Measurements from ENCODE around the gene PTDSS2. TPM values are rescaled to one million over a fixed set of nuclear protein-coding genes. Genes with fewer than 3 reads are reported as not detected.
A peak's percentile ranks its signal among the peaks of the same experiment; 100 is the strongest.

The PTDSS2 gene
- total RNA-seq, 1 experiment from 2014 or later, result 34.4 TPM

DNA sequence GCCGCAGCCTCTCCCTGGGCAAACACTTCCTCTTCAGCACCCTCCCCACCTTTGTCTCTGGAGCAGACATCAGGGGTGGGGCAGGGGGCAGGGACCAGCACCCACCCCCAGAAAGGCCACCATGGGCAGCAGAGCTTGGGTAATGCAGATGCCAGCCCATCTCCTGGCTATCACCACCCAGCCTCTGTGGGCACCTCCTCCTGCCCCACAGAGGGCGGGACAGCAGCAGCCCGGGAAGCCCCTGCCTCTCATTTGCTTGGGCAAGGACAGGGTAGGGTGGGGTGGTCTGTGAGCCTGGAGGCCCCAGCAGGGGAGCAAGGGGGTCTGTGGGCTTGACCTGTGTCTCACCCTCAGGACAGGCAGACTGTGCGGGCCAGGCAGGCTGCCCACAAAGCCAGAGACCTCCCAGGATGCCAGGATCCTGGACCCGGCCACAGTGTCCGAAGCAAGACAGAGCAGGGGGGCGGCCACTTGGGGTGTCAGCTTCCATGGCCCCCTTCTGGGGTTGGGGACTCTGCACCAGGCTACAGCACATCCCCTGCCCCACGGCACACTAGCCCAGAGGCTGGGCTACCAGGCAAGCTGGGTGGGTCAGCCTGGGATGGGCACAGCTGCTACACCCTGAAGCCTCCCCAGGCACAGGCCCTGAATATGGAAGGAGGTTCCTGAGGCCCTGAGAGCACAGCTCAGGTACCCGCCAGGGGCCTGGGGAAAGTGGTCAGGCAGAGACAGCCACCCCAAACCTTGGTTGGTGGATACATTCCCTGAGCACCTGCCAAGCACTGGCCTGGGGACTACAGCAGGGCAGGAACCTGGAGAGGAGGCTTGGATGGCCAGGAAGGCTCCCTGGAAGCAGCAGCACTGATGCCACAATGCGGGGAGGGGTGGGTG, 52.5 kb downstream of the PTDSS2 start:
- H3K27ac ChIP-seq, result no peak overlapping the region
- no peaks in the 10 kb centered on the region for H3K27me3 ChIP-seq
- H3K9me3 ChIP-seq (replicated peaks), result no peaks in the 10 kb centered on the region; the same call in 1 of the 2 replicates
- H3K4me1 ChIP-seq, result 0 out of 2 replicates have a peak, but pooled peaks cover 3% of the 10 kb centered on the region
- no peak overlapping the region for H3K4me3 ChIP-seq
- no peak for DNase-seq
- H3K36me3 ChIP-seq, result peaks cover 42% of the 10 kb centered on the region

DNA sequence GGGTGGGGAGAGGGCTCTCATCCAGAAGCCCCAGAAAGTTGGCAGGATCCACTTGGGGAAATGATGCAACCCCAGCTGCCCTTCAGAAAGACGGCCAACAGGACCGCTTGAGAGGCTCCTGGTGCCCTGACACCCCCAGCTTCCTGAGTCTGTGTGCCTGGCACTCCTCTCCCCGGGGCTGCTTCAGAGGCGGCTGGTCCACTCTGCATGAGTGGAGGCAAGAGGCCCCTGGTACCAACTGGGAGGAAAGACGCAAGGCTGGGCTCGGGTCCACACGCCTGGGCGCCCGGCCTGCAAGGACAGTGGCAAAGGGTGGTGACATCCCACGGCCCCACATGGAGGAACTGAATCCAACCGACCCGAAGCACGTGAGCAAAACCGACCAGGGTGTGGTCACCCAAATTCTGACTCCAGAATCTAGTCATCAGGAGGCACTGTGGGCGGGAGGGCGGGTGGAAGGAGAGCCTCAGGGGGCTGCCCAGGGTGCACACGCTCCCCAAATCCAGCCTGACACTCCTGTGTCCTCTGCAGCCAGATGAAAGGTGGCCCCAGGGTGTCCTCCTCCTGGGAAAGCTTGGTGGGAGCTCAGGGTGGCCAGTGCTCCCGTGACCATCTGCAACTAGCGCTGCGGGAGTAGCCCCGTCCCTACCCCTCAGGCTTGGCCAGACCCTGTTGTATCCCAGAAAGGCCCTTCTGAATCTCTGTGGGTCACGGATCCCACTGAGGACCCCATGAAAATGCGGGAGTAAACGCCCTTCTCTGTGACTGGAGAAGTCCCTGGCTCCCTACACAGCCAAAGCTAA, 53.3 kb downstream of the PTDSS2 start:
- no peak overlapping the region for H3K27ac ChIP-seq
- no peaks in the 10 kb centered on the region for H3K27me3 ChIP-seq
- 0 out of 2 replicates have a peak, but pooled peaks cover 3% of the 10 kb centered on the region for H3K4me1 ChIP-seq
- H3K4me3 ChIP-seq, result no peak overlapping the region
- H3K9me3 ChIP-seq (replicated peaks), result no peaks in the 10 kb centered on the region
- DNase-seq, result no peak
- H3K36me3 ChIP-seq, result peaks cover 34% of the 10 kb centered on the region

DNA sequence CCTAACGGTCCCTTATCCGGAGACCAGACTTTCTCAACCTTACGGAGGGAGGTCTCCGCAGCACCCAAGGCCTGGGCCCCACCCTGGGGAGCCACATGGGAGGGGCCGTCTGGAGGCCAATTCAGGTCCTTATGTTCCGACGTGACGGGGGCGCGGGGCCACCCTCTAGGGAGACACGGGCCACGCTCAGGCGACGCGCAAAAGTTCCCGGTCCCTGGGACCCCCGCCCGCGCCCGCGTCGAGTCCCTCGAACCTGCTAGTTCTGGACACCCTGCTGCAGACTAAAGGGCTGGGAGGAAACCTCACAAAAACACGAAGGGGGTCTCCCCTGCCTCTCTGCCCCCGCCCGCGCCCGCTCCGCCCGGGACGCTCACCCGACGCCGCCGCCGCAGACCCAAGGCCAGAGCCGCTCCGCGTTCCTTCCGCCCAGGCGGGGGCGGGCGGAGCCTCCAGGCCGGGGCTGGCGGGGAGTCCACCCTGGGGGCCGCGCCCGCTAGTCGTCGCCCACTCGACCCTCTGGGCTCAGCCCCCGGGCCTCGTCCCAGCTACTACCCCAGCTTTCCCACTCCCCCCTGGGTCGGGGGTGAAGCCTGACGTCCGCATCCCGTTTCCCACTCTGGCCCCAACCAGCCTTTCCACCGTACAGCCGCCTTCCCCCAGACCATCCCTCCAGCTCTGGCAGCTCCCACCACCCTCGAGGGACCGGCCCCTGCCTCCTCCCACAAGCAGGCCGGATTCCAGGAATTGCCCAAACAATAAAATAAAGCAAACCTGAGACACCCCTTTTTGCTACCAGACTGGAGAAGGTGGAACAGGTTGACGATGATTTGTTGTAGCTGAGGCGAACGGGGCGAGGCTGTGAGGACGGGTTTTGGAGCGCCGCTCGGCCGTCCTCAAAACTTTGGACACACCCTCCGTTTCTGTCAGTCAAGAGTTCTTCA, 54.2 kb downstream of the PTDSS2 start:
- Histone ChIP-seq H3K27ac (no peak overlapping the region), H3K9me3 (replicated peaks) (no peaks in the 10 kb centered on the region), H3K27me3 (no peaks in the 10 kb centered on the region), H3K4me3 (no peak overlapping the region), H3K36me3 (peaks cover 28% of the 10 kb centered on the region), H3K4me1 (0 out of 2 replicates have a peak, but pooled peaks cover 3% of the 10 kb centered on the region)
- DNase-seq, result no peak

DNA sequence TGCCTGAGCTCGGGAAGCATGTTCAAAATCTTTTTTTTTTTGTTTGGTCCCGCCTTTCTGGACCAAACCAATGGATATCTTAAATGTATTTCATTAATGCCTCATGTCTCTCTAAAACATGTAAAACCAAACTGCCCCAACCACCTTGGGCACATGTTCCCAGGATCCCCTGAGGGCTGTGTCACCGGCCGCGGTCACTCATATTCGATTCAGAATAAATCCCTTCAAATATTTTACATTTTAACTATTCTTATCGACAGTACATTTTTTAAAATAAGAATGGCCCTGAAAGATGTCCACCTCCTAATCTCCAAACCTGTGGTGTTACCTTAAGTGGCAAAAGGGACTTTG, 54.9 kb downstream of the PTDSS2 start:
- H3K27ac ChIP-seq, result no peak overlapping the region
- H3K27me3 ChIP-seq, result no peaks in the 10 kb centered on the region
- no peak overlapping the region for H3K4me3 ChIP-seq
- no peak for DNase-seq
- H3K9me3 ChIP-seq (replicated peaks), result no peaks in the 10 kb centered on the region
- H3K4me1 ChIP-seq, result 0 out of 2 replicates have a peak, but pooled peaks cover 3% of the 10 kb centered on the region
- peaks cover 23% of the 10 kb centered on the region for H3K36me3 ChIP-seq

DNA sequence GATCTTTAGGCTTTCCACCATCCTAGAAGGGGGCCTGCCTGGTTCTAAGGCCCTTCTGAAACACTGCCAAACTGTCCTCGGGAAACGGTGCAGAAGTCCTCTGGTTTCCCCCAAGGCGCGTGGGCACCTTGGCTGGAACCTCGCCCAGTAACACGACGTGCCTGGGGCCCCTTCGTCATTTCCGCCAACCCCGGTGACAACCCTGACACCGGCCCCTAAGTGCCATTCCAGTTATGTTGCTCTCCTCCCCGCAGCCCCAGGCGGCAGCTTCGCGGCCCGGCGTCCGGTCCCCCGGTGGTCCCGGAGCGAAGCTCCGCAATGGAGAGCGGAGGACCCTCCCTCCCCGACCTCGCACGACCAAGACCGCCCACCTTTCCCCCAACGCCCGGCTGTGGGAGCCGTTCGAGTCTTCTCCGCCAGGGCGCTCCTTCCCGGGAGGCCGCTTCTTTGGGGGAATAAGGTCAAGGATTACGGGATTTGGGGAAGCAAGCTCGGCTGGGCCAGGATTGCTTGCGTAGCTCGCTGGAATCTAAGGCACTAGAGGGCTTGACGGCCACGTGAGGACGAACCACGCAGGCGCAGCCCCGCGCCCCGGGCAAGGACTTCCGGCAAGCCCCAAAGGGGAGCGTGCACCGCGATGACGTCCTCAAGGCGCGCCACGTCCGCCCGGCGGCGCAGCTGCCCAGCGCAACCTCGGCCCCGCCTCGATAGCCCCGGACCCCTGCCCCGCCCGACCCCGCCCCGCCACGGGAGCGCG, 56.3 kb downstream of the PTDSS2 start:
- H3K27ac ChIP-seq, result peak overlapping the region; percentile 97
- no peaks in the 10 kb centered on the region for H3K27me3 ChIP-seq

DNA sequence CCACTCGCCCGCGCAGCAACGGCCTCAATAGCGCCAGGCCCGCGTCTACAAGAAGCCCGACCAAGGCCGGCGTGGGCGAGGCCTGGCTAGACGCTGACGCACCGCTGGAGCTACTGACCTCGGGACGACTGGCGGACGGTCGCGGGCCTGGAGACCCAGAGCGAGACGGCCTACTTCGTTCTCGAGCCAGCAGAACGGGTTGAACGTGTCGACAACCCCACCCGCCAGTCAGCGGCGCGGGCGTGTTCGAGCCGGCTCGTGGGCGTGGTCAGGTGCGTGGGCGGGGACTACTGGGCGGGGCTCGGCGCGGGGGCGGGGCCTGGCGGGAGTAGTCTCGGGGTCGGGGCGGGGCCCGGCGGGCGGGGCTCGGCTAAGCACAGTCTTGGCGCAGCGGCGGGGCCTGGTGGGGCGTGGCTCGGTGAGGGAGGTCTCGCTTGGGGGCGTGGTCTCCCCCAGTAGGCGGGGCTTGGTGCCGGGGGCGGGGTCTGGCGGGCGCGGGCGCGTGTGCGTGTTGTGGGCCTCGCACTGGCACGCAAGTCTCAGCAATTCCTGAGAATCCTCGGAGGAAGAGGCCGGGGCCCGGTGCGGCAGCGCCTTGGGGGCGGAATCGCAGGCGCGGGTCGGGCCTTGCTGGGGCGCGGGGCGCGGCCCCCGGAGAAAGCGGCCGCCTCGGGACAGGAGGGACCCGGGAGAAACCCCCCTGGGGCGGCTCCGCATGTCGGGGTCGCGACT, 57.1 kb downstream of the PTDSS2 start, which contains the start of gene RNH1:
Gene RNH1 (minus strand): TSS at position 248 of the 732 bp plus-strand sequence. CDS start 5,080 bp downstream, outside the sequence.
- Histone ChIP-seq H3K27ac (peak within 1 kb of the TSS; percentile 97), H3K36me3 (peaks cover 13% of the 10 kb centered on the region; the same call in 1 of the 2 replicates), H3K4me1 (0 out of 2 replicates have a peak, but pooled peaks cover 3% of the 10 kb centered on the region), H3K4me3 (peak within 1 kb of the TSS; percentile 95), H3K27me3 (no peaks in the 10 kb centered on the region), H3K9me3 (replicated peaks) (no peaks in the 10 kb centered on the region)
- DNase-seq, result peak; percentile 96 to 98

More for the DNA sequence above, 56.3 kb downstream of the PTDSS2 start:
- peaks cover 17% of the 10 kb centered on the region; the same call in 1 of the 2 replicates for H3K36me3 ChIP-seq
- DNase-seq, result peak; percentile 97 to 98
- H3K4me3 ChIP-seq, result peak overlapping the region; percentile 95
- H3K9me3 ChIP-seq (replicated peaks), result no peaks in the 10 kb centered on the region
- 0 out of 2 replicates have a peak, but pooled peaks cover 3% of the 10 kb centered on the region for H3K4me1 ChIP-seq

DNA sequence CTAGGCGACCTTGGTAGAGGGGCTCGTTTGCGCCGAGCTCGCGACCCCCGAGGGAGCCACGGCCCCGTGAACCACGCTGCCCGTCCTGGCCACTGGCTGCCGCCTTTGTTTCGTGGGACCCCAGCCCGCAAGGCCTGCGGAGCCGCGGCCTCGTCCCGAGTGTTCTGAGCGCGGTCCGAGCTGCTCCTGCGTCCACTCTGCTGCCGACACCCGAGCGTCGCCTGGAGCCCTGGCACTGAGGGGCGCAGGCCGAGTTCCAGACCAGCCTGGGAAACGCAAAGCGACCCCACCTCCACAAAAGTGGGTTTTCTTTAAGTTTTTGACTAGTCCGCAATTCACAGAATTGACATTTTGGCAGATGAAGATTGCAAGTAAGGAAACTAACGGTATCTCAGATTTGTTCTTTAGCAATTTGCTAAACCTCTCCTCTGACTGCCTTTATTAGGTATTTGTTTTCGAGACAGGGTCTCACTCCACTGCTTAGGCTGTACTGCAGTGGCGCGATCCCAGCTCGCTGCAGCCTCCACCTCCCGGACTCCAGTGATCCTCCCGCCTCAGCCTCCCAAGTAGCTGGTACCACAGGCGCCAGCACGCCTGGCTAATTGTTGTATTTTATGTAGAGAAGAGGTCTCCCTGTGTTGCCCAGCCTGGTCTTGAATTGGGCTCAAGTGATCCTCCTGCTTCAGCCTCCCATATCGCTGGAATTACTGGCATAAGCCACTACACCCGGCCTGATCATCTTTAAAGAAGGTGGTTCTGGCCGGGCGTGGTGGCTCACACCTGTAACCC, 57.8 kb downstream of the PTDSS2 start:
- Histone ChIP-seq H3K36me3 (peaks cover 13% of the 10 kb centered on the region; the same call in 1 of the 2 replicates), H3K4me1 (0 out of 2 replicates have a peak, but pooled peaks cover 3% of the 10 kb centered on the region), H3K27me3 (no peaks in the 10 kb centered on the region), H3K9me3 (replicated peaks) (no peaks in the 10 kb centered on the region), H3K4me3 (peak overlapping the region; percentile 95), H3K27ac (peak overlapping the region; percentile 19)
- DNase-seq, result no peak

DNA sequence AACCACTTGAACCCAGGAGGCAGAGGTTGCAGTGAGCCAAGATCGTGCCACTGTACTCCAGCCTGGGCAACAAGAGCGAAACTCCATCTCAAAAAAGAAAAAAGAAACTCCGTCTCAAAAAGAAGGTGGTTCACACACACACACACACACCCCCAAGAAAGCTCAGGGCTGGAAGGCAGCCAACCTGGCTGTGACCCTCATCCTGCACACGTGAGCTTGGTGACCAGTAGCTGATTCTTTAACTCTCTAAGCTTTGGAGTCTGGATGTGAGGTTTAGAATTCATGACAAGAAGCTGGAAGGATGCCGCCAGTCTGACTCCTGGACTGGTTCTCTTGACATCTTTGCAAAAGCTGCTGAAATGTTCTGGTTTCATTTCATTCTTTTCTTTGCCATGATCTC, 58.9 kb downstream of the PTDSS2 start:
- DNase-seq, result no peak
- no peak overlapping the region for H3K4me3 ChIP-seq

DNA sequence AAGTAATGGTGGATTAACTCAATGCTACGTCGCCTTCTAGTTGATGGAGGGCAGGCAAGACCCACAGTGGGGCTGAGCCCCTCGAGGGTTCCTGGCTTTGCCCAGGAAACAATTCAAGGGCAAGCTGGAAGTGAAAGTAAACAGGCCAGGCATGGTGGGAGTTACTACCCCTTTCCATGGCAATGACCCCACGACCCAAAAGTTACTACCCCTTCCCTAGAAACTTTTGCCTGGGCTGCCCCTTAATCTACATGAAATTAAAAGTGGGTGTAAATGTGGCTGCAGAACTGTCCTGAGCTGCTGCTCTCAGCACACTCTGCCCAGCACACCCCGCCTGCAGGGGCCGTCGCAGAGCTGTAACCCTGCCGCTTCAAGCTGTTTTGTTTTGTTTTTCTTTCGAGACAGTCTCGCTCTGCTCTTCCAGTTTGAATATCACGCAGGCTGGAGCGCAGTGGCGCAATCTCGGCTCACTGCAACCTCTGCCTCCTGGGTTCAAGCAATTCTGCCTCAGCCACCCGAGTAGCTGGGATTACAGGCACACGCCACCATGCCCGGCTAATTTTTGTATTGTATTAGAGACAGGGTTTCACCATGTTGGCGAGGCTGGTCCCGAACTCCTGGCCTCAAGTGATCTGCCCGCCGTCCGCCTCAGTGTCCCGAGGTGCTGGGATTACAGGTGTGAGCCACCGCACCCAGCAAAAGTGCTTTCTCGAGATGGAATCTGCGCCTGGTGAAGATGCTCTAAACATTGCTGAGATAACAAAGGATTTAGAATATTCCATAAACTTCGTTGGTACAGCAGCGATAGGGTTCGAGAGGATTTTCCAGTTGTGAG, 62.9 kb downstream of the PTDSS2 start:
- H3K27ac ChIP-seq, result no peak overlapping the region
- H3K4me1 ChIP-seq, result no peaks in the 10 kb centered on the region
- no peak for DNase-seq
- peaks cover 13% of the 10 kb centered on the region; the same call in 1 of the 2 replicates for H3K36me3 ChIP-seq
- no peaks in the 10 kb centered on the region for H3K27me3 ChIP-seq
- 0 out of 2 replicates have a peak, but pooled peaks cover 8% of the 10 kb centered on the region for H3K9me3 ChIP-seq (replicated peaks)
- H3K4me3 ChIP-seq, result no peak overlapping the region

More for the DNA sequence above, 58.9 kb downstream of the PTDSS2 start:
- Histone ChIP-seq H3K27me3 (no peaks in the 10 kb centered on the region), H3K27ac (no peak overlapping the region), H3K4me1 (0 out of 2 replicates have a peak, but pooled peaks cover 3% of the 10 kb centered on the region), H3K9me3 (replicated peaks) (no peaks in the 10 kb centered on the region), H3K36me3 (peaks cover 13% of the 10 kb centered on the region; the same call in 1 of the 2 replicates)

DNA sequence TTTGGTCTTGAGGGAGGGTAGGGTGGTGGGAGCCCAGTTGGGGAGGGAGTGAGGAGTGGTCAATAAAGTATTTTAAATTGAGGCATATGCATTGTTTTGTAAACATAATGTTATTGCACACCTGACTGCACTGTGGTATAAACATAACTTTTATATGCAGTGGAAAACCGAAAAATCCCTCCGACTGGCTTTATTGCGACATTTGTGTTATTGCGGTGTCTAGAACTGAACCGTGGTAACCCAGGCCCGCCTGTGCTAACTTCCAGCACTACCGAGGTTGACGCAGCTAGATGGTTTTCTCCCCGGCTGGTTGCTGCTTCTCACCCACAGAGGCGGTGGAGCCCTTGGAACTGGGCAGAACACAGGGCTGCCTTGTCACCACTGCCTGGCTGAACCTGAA, 64.5 kb downstream of the PTDSS2 start:
- no peak for DNase-seq
- H3K27ac ChIP-seq, result no peak overlapping the region
- 0 out of 2 replicates have a peak, but pooled peaks cover 8% of the 10 kb centered on the region for H3K9me3 ChIP-seq (replicated peaks)
- H3K4me1 ChIP-seq, result no peaks in the 10 kb centered on the region
- H3K27me3 ChIP-seq, result no peaks in the 10 kb centered on the region
- H3K36me3 ChIP-seq, result peaks cover 10% of the 10 kb centered on the region; the same call in 1 of the 2 replicates
- H3K4me3 ChIP-seq, result no peak overlapping the region

DNA sequence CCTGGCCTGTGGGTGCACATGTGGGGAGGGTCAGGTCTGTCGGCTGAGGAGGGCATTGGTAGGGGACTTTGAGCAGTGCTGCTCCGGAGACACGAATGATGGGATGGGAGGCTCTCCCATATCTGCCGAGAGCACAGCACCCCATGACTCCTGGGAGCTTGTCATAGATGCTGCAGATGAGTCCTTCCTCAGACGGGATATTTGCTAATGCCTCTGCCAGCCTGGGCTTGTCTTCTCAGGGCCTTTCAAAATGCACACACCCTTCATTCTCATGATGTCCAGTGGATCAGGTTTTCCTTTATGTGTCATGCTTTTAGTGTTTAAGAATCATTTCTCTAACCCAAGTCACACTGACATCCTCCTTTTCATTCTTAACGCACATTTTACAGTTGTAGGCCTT, 65.1 kb downstream of the PTDSS2 start:
- no peak overlapping the region for H3K27ac ChIP-seq
- DNase-seq, result no peak

More for the DNA sequence above, 65.1 kb downstream of the PTDSS2 start:
- 0 out of 2 replicates have a peak, but pooled peaks cover 8% of the 10 kb centered on the region for H3K9me3 ChIP-seq (replicated peaks)
- H3K27me3 ChIP-seq, result no peaks in the 10 kb centered on the region
- H3K36me3 ChIP-seq, result peaks cover 6% of the 10 kb centered on the region; the same call in 1 of the 2 replicates
- no peak overlapping the region for H3K4me3 ChIP-seq
- no peaks in the 10 kb centered on the region for H3K4me1 ChIP-seq
